K562 (cell line): ENCODE measurements around the gene ANKLE2. TPM values are rescaled to one million over a fixed set of nuclear protein-coding genes. Genes with fewer than 3 reads are reported as not detected.

Source experiments
- ATAC-seq: fragments of 200-7000 bp; cut with Tn5 transposase; 3 replicates; pipeline ENCODE4 v1.9.1; 2020; ENCODE audit warnings: moderate library complexity
- BruUV-seq: library from RNA; stranded (reverse); fragments of 400-500 nt; replicated peaks from 2 replicates; lab custom pipeline; 2021; lab: Mats Ljungman, UMichigan
- CTCF ChIA-PET: fragments of 300-600 bp; formaldehyde crosslinking; extraction: SDS; loops from one replicate; lab custom pipeline; 2021; ENCODE audit warnings: low intra/inter-chr PET ratio; lab: Yijun Ruan, JAX
- POLR2A ChIA-PET: fragments of 300-600, 350-650 bp; sonication (Branson Sonifier 250); formaldehyde crosslinking; extraction: SDS; loops from one replicate; lab custom pipeline; 2021; ENCODE audit warnings: antibody characterized with exemption, inconsistent platforms; lab: Yijun Ruan, JAX
- DNase-seq, 4 experiments: peaks; one replicate each; pipeline versions ENCODE4 v3.0.0 to v3.0.0-alpha.2; 2011 to 2018; ENCODE audit warnings: low spot score in 3 of 4, mixed read lengths in 3 of 4; ENCODE audit errors: extremely low read depth in 1 of 4
- FAIRE-seq: peaks from 2 replicates; lab custom pipeline; 2011; peaks lifted over from hg19 to GRCh38; lab: Jason Lieb, UNC
- H2AFZ ChIP-seq: 2 replicates; pipeline ENCODE4 v1.6.0; 2011; ENCODE audit warnings: low read depth, low read length, control low read depth, inconsistent platforms
- H3K27ac ChIP-seq: fragments of 200-600 bp; 3 replicates; pipeline ENCODE4 v1.8.0; 2011; ENCODE audit warnings: low read depth, mild to moderate bottlenecking, control low read depth, inconsistent platforms, low read length, moderate library complexity, mixed read lengths; ENCODE audit errors: extremely low read depth
- H3K27me3 ChIP-seq, 2 experiments: fragments of 300-600 bp in 1 of 2; 2 replicates in 1 of 2; 3 replicates in 1 of 2; pipeline versions ENCODE4 v1.6.0 to v1.8.0; 2011; ENCODE audit warnings: inconsistent platforms in 2 of 2, low read length in 2 of 2, mild to moderate bottlenecking in 1 of 2, mixed read lengths in 1 of 2, moderate library complexity in 1 of 2; ENCODE audit not compliant: control insufficient read depth in 2 of 2, insufficient read depth in 2 of 2
- H3K36me3 ChIP-seq: fragments of 300-600 bp; 3 replicates; pipeline ENCODE4 v1.8.0; 2011; ENCODE audit warnings: mild to moderate bottlenecking, low read length, inconsistent platforms; ENCODE audit not compliant: control insufficient read depth, insufficient read depth
- H3K4me1 ChIP-seq, 2 experiments: fragments of 200-600 bp in 1 of 2; replicated peaks in 1 of 2; 2 replicates in 1 of 2; 3 replicates in 1 of 2; pipeline versions ENCODE4 v1.5.1 to v1.8.0; 2011; ENCODE audit warnings: inconsistent platforms in 2 of 2, low read length in 2 of 2, mild to moderate bottlenecking in 1 of 2, mixed read lengths in 1 of 2, moderate library complexity in 1 of 2; ENCODE audit not compliant: control insufficient read depth in 2 of 2, insufficient read depth in 2 of 2
- H3K4me2 ChIP-seq: 2 replicates; pipeline ENCODE4 v1.6.1; 2011; ENCODE audit warnings: low read length, control low read depth, inconsistent platforms, mixed read lengths; ENCODE audit not compliant: insufficient read depth
- H3K4me3 ChIP-seq: fragments of 200-600 bp; sonication (generic), shearing (Covaris generic); 2 replicates; pipeline ENCODE4 v1.5.1; 2016; ENCODE audit warnings: control low read depth, inconsistent platforms
- H3K79me2 ChIP-seq: fragments of 200-600 bp; 3 replicates; pipeline ENCODE4 v1.8.0; 2011; ENCODE audit warnings: low read length, inconsistent platforms; ENCODE audit not compliant: control insufficient read depth, insufficient read depth
- H3K9ac ChIP-seq, 2 experiments: 2 replicates each; pipeline versions ENCODE4 v1.6.0 to v1.6.1; 2011; ENCODE audit warnings: low read depth in 2 of 2, low read length in 2 of 2, control low read depth in 1 of 2, inconsistent platforms in 1 of 2, mild to moderate bottlenecking in 1 of 2, mixed read lengths in 1 of 2; ENCODE audit not compliant: insufficient read depth in 1 of 2
- H3K9me1 ChIP-seq: one replicate; pipeline ENCODE4 v1.6.0; 2011; ENCODE audit warnings: inconsistent platforms, mild to moderate bottlenecking, low read length, moderate library complexity; ENCODE audit not compliant: control insufficient read depth, insufficient read depth
- H3K9me3 ChIP-seq: replicated peaks from 2 replicates; pipeline ENCODE4 v1.5.1; 2011; ENCODE audit warnings: low read depth, low read length, inconsistent platforms; ENCODE audit not compliant: control insufficient read depth, insufficient read depth
- H4K20me1 ChIP-seq: replicated peaks from 2 replicates; pipeline ENCODE4 v1.6.1; 2011; ENCODE audit warnings: low read length, inconsistent platforms, mixed read lengths; ENCODE audit not compliant: control insufficient read depth, insufficient read depth
- ZBTB33 ChIP-seq: sonication (generic); formaldehyde crosslinking; IDR thresholded peaks from 2 replicates; pipeline ENCODE4 v1.8.1; 2023; ENCODE audit warnings: mild to moderate bottlenecking, missing genetic modification reagents
- ZFX ChIP-seq: sonication (generic); formaldehyde crosslinking; IDR thresholded peaks from 2 replicates; pipeline ENCODE4 v1.8.0; 2022; ENCODE audit warnings: mild to moderate bottlenecking, missing genetic modification reagents, moderate library complexity
- WGBS: fragments of 100-300 bp; shearing (Covaris generic); methylation state at CpG from one replicate; pipeline ENCODE4 v1.1.6; 2016; ENCODE audit warnings: low coverage, mixed read lengths; ENCODE audit not compliant: insufficient coverage; ENCODE audit errors: missing lambda C conversion rate; 5-methylcytosine and 5-hydroxymethylcytosine counted together
- in situ Hi-C: fragments of 300-500 bp; cut with MboI; formaldehyde crosslinking; loops from 4 replicates; pipeline ENCODE4 v1.15.0; 2018; ENCODE audit warnings: inconsistent platforms, mixed read lengths
- intact Hi-C: fragments of 100-400 bp; cut with micrococcal nuclease; formaldehyde crosslinking; loops from 2 replicates; pipeline ENCODE4 v1.14.2; 2022
- polyA plus RNA-seq, 8 experiments: library from polyadenylated mRNA; depleted of rRNA in 4 of 8; stranded (reverse) in 5 of 8; unstranded in 3 of 8; fragments of >200 nt; fragmentation: Nextera tagmentation in 2 of 8; fragmentation: Illumina TruSeq in 1 of 8; extraction: Ambion mirVana in 2 of 8; extraction: Trizol in 1 of 8; gene quantifications; 2 replicates each; pipeline versions ENCODE4 v1.2.1 to v1.2.3, GENCODE V29; 2011 to 2014; ENCODE audit warnings: inconsistent platforms in 1 of 8, missing spikeins in 1 of 8
- total RNA-seq, 7 experiments: library from RNA; depleted of rRNA in 6 of 7; stranded (reverse); fragments of >200 nt in 6 of 7; fragmentation: Illumina TruSeq in 2 of 7; extraction: Trizol in 2 of 7; gene quantifications; 2 replicates each; pipeline versions ENCODE4 v1.2.1 to v1.2.3, GENCODE V29; 2011 to 2021; ENCODE audit warnings: low replicate concordance in 1 of 7

ANKLE2 gene
- total and polyA plus RNA-seq, 9 of the 15 experiments (the other 6 are each of a cell fraction or from before 2014, with no cell fraction given), result 3.2 to 57.7 (median 45.6) TPM

- Histone ChIP-seq H3K9me3 (no peaks in the 10 kb centered on the region), H3K4me2 (no peak overlapping the region), H3K9me1 (no peaks in the 10 kb centered on the region), H2AFZ (no peak overlapping the region), H3K27ac (0 out of 3 replicates have a peak overlapping the region, but pooled peaks have one; percentile 13)
- FAIRE-seq (no peak), DNase-seq (no peak)
- in situ Hi-C loops, result no loop called here
- WGBS, result 94% methylated on average over 18 of the region's 20 CpGs
- no TSS peak for BruUV-seq
- peak; percentile 78 for TF ChIP-seq ZBTB33 (CRISPR knock-in tag)
- TF ChIP-seq ZFX (CRISPR knock-in tag), result no peak
- TF ChIP-seq, all 486 proteins: peak for 1
- POLR2A ChIA-PET, result interaction anchor here (0.7 to 2.0 kb wide), 3 partner anchors 8 to 14 kb away, joined by 3 to 6 read pairs (median 3); no protein-coding TSS in a partner anchor
- Histone ChIP-seq H4K20me1 (peaks cover 12% of the 10 kb centered on the region), H3K79me2 (peaks cover 28% of the 10 kb centered on the region), H3K4me3 (no peak overlapping the region), H3K9ac (peak overlapping the region in 1 of 2 experiments; percentile 64; a peak in 1 of 4 replicates), H3K36me3 (peaks cover 14% of the 10 kb centered on the region), H3K4me1 (peaks cover 38 to 67% of the 10 kb centered on the region in 2 experiments), H3K27me3 (no peaks in the 10 kb centered on the region)
- no peak for ATAC-seq
- CTCF ChIA-PET, result no interaction called here
- intact Hi-C loops, result no loop called here
Measured at GRCh38 chr12:132764231-132764630, 2.6 kb upstream of the ANKLE2 start.
